Osteocyte (in vitro differentiated cells): ENCODE measurements around the gene C1orf167. TPM values are rescaled to one million over a fixed set of nuclear protein-coding genes. Genes with fewer than 3 reads are reported as not detected.

ENCODE experiments used
- DNase-seq: peaks from one replicate; pipeline ENCODE4 v3.0.0; 2021; ENCODE audit warnings: mixed read lengths; ENCODE audit not compliant: unreplicated experiment; ENCODE audit errors: extremely low spot score
- H3K27ac Mint-ChIP-seq: one replicate; pipeline ENCODE4 v1.8.0; 2021; ENCODE audit warnings: mild to moderate bottlenecking, mixed read lengths; ENCODE audit not compliant: unreplicated experiment
- H3K27me3 Mint-ChIP-seq: one replicate; pipeline ENCODE4 v1.8.0; 2021; ENCODE audit warnings: mixed read lengths; ENCODE audit not compliant: unreplicated experiment
- H3K36me3 Mint-ChIP-seq: one replicate; pipeline ENCODE4 v1.8.0; 2021; ENCODE audit warnings: mixed read lengths; ENCODE audit not compliant: unreplicated experiment
- H3K4me1 Mint-ChIP-seq: one replicate; pipeline ENCODE4 v1.8.0; 2021; ENCODE audit warnings: mixed read lengths; ENCODE audit not compliant: unreplicated experiment
- H3K4me3 Mint-ChIP-seq: one replicate; pipeline ENCODE4 v1.8.0; 2021; ENCODE audit warnings: mild to moderate bottlenecking, moderate library complexity, mixed read lengths; ENCODE audit not compliant: unreplicated experiment
- H3K9me3 Mint-ChIP-seq: one replicate; pipeline ENCODE4 v1.8.0; 2021; ENCODE audit warnings: mixed read lengths; ENCODE audit not compliant: unreplicated experiment
- CTCF ChIP-seq: fragments of 200-600 bp; sonication (generic); IDR thresholded peaks from 2 replicates; pipeline ENCODE4 v1.5.0; 2021; ENCODE audit warnings: antibody characterized with exemption, mild to moderate bottlenecking, moderate library complexity
- total RNA-seq: library from RNA; stranded (reverse); gene quantifications from 2 replicates; pipeline ENCODE4 v1.2.1, GENCODE V29; 2021

The C1orf167 gene
- total RNA-seq, 1 donor from 2014 or later, result not detected

GRCh38 chr1:11730429-11730891, 31.5 kb upstream of the C1orf167 start:
- H3K36me3 Mint-ChIP-seq, result no peaks in the 10 kb centered on the region
- no peak for DNase-seq
- peak overlapping the region; percentile 1 for H3K27ac Mint-ChIP-seq
- no peak for TF ChIP-seq CTCF
- no peak overlapping the region for H3K4me3 Mint-ChIP-seq
- H3K9me3 Mint-ChIP-seq, result no peaks in the 10 kb centered on the region
- H3K27me3 Mint-ChIP-seq, result no peaks in the 10 kb centered on the region
- H3K4me1 Mint-ChIP-seq, result peaks cover 12% of the 10 kb centered on the region

DNA sequence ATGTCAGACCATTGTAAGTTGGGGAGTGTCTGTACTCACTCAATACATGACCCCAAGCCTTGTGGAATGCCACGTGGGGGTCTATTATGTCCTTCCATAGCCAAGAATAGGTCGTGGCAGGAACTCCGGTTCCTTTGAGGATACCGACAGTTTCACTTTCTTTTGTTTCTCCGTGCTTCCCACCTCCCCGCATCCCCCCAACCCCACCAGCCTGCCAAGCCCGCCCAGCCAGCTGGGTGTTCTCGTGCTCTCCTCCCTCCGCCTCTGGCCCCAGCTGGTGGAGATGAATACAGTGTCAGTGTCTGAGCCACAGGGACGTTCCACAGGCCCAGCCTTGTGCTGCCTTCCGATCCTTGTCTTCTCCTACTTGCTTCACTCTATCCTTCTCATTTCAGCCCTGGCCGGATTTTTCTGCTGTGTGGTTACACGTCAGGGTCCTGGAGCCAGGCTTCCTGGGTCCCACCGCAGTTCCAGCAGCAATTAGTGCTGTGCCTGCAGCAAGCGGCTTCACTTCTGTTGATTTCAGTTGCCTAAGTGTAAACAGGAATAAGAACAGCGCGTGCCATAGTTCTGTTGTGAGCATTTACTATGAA, 30.2 kb upstream of the C1orf167 start:
- no peaks in the 10 kb centered on the region for H3K27me3 Mint-ChIP-seq
- peak overlapping the region; percentile 64 for H3K27ac Mint-ChIP-seq
- no peaks in the 10 kb centered on the region for H3K9me3 Mint-ChIP-seq
- no peak for DNase-seq
- TF ChIP-seq CTCF, result no peak
- peaks cover 13% of the 10 kb centered on the region for H3K4me1 Mint-ChIP-seq
- H3K4me3 Mint-ChIP-seq, result peak overlapping the region; percentile 50
- H3K36me3 Mint-ChIP-seq, result no peaks in the 10 kb centered on the region

DNA sequence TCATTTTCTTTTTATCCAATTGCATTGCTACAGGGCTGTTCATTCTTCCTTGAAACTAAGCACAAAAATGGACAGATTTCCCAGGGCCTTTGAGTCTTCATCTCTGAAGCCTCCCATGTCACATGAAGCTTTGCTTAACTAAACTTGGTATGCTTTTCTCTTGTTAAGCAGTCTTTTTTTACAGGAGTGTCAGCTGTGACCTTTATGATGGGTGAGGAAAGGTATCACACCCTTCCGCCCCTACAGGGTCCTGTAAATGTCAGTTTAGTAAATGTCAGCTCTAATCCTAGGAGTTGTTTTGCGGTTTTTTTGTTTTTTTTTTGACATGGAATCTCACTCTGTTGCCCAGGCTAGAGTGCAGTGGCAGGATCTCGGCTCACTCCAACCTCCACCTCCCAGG, 28.7 kb upstream of the C1orf167 start:
- no peak for DNase-seq
- no peak overlapping the region for H3K4me3 Mint-ChIP-seq
- no peaks in the 10 kb centered on the region for H3K36me3 Mint-ChIP-seq
- no peaks in the 10 kb centered on the region for H3K9me3 Mint-ChIP-seq
- TF ChIP-seq CTCF, result no peak
- no peaks in the 10 kb centered on the region for H3K27me3 Mint-ChIP-seq
- no peak overlapping the region for H3K27ac Mint-ChIP-seq
- peaks cover 18% of the 10 kb centered on the region for H3K4me1 Mint-ChIP-seq

DNA sequence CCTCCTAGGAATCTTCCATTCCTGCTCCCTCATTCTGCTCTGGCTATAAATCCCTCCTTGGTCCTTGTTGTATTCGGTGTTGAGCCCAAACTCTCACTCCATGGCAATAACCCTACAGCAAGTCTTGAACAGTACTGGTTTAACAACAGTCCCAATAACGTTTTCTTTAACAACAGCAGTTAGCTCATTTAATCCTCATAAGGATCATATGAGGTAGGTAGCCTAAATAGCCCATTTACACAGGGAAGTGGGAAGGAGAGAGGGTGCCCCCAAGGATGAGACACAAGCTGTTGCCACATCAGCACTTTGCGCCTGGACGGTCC, 26.5 kb upstream of the C1orf167 start:
- H3K27me3 Mint-ChIP-seq, result no peaks in the 10 kb centered on the region
- no peak for DNase-seq
- H3K4me3 Mint-ChIP-seq, result peak overlapping the region; percentile 96
- peak overlapping the region; percentile 84 for H3K27ac Mint-ChIP-seq
- no peaks in the 10 kb centered on the region for H3K9me3 Mint-ChIP-seq
- H3K4me1 Mint-ChIP-seq, result peaks cover 15% of the 10 kb centered on the region
- TF ChIP-seq CTCF, result no peak
- H3K36me3 Mint-ChIP-seq, result no peaks in the 10 kb centered on the region

- TF ChIP-seq CTCF, result no peak
- H3K36me3 Mint-ChIP-seq, result no peaks in the 10 kb centered on the region
- H3K4me1 Mint-ChIP-seq, result peaks cover 14% of the 10 kb centered on the region
- H3K27ac Mint-ChIP-seq, result peak within 1 kb of the TSS; percentile 84
- H3K9me3 Mint-ChIP-seq, result no peaks in the 10 kb centered on the region
- no peaks in the 10 kb centered on the region for H3K27me3 Mint-ChIP-seq
- peak within 1 kb of the TSS; percentile 96 for H3K4me3 Mint-ChIP-seq
- peak; percentile 97 for DNase-seq
These were observed 25.9 kb upstream of the C1orf167 start, which contains the start of gene AGTRAP for GRCh38 chr1:11735854-11736745. Gene AGTRAP, plus strand, starts transcription at chr1:11736136. Its CDS starts 73 bp downstream, at chr1:11736209.
